IMR-90 (cell line): ENCODE results near the gene CPO.

Experiments
- BHLHE40 ChIP-seq: fragments of 150-350 bp; IDR thresholded peaks from 2 replicates; pipeline ENCODE4 v1.6.1; 2016; ENCODE audit warnings: mild to moderate bottlenecking, low read depth, low read length
- CTCF ChIP-seq: conservative IDR thresholded peaks from 2 replicates; pipeline ENCODE4 v1.5.1; 2012; ENCODE audit warnings: mild to moderate bottlenecking, low read depth, low read length, improper control_type of control experiment
- POLR2A ChIP-seq: IDR thresholded peaks from 2 replicates; pipeline ENCODE4 v1.6.1; 2012; ENCODE audit warnings: mild to moderate bottlenecking, low read depth, low read length
- RAD21 ChIP-seq: IDR thresholded peaks from 2 replicates; pipeline ENCODE4 v1.6.1; 2012; ENCODE audit warnings: low read length, improper control_type of control experiment
- RCOR1 ChIP-seq: IDR thresholded peaks from 2 replicates; pipeline ENCODE4 v1.6.1; 2012; ENCODE audit warnings: mild to moderate bottlenecking, low read length, improper control_type of control experiment; ENCODE audit not compliant: insufficient replicate concordance
- RFX5 ChIP-seq: IDR thresholded peaks from 2 replicates; pipeline ENCODE4 v1.8.0; 2012; ENCODE audit warnings: low read depth, mild to moderate bottlenecking, low read length, moderate library complexity
- SMC3 ChIP-seq: fragments of 150-350 bp; IDR thresholded peaks from 2 replicates; pipeline ENCODE4 v1.6.1; 2016; ENCODE audit warnings: low read depth, mild to moderate bottlenecking, antibody characterized with exemption, low read length, moderate library complexity
- USF2 ChIP-seq: fragments of 150-350 bp; IDR thresholded peaks from 2 replicates; pipeline ENCODE4 v1.6.1; 2017; ENCODE audit warnings: mild to moderate bottlenecking, antibody characterized with exemption, low read length, low read depth

GRCh38 chr2:206935991-206936842 is 3.1 kb upstream of the CPO start:
- TF ChIP-seq CTCF (no peak), RAD21 (no peak), USF2 (no peak), RFX5 (no peak), POLR2A (no peak), SMC3 (no peak), RCOR1 (no peak), BHLHE40 (no peak)
